Measurements from ENCODE around the gene DOCK3. TPM values are rescaled to one million over a fixed set of nuclear protein-coding genes. Genes with fewer than 3 reads are reported as not detected.

The DOCK3 gene
- total and polyA plus RNA-seq, 2 donors (not counting 3 experiments of a cell fraction or from before 2014, with no cell fraction given) = 0.08 to 0.13 TPM

GRCh38 chr3:51380601-51381332, 706.0 kb downstream of the DOCK3 start:
- Histone ChIP-seq H3K27ac (ENCODE audit: insufficient read depth, low read depth, low read length) (no peak overlapping the region), H3K36me3 (ENCODE audit: control insufficient read depth in 2 of 2, extremely low read depth in 1 of 2, insufficient read depth in 2 of 2, low read length in 2 of 2) (no peaks in the 10 kb centered on the region), H3K9me3 (replicated peaks; ENCODE audit: control insufficient read depth, insufficient read depth, low read length) (no peaks in the 10 kb centered on the region), H3K9me1 (replicated peaks; ENCODE audit: control insufficient read depth, extremely low read depth, insufficient read depth, low read length) (no peaks in the 10 kb centered on the region), H3K27me3 (ENCODE audit: control insufficient read depth in 2 of 2, insufficient read depth in 2 of 2, low read length in 2 of 2) (no peaks in the 10 kb centered on the region), H3K79me2 (ENCODE audit: control insufficient read depth, insufficient read depth, low read length) (peaks cover 13% of the 10 kb centered on the region), H3K9ac (replicated peaks; ENCODE audit: extremely low read depth, insufficient read depth, low read length) (no peak overlapping the region), H3K4me1 (ENCODE audit: control insufficient read depth, extremely low read depth, insufficient read depth, low read length) (peaks cover 6% of the 10 kb centered on the region), H3K4me3 (replicated peaks in 1 of 3; ENCODE audit: insufficient read depth in 1 of 3, low read depth in 1 of 3, low read length in 3 of 3) (no peak overlapping the region), H2AFZ (ENCODE audit: low read depth, low read length) (no peak overlapping the region), H4K20me1 (replicated peaks; ENCODE audit: control insufficient read depth, extremely low read depth, insufficient read depth, low read length) (no peaks in the 10 kb centered on the region), H3K4me2 (ENCODE audit: insufficient read depth, low read length) (no peak overlapping the region)
- DNase-seq (ENCODE audit: low read depth, low spot score) = no peak
- BruUV-seq (replicated peaks) = no TSS peak
- dilution Hi-C loops (cut with MboI; ENCODE audit: extremely low pct_ligation_motif_present, low sequenced_read_pairs) = no loop called here
- ChIA-PET CTCF (interaction anchor here (1.6 to 5.0 kb wide), 2 partner anchors 9 to 281 kb away, joined by 6 to 27 read pairs; no protein-coding TSS in a partner anchor), POLR2A (no interaction called here)
- TF ChIP-seq FOS (IDR thresholded peaks at IDR 0.05; ENCODE audit: borderline replicate concordance, insufficient read depth, low read length) (no peak), JUN (IDR thresholded peaks at IDR 0.05; ENCODE audit: borderline replicate concordance, insufficient read depth, insufficient read length, low read depth) (no peak), GATA2 (IDR thresholded peaks at IDR 0.05; ENCODE audit: insufficient read depth, insufficient read length, low read depth, low read length) (no peak), EZH2 (IDR thresholded peaks at IDR 0.05; ENCODE audit: borderline replicate concordance, low read depth, low read length, severe bottlenecking) (no peak), MYC (IDR thresholded peaks at IDR 0.05; ENCODE audit: low read depth, low read length) (no peak), MAX (IDR thresholded peaks at IDR 0.05; ENCODE audit: insufficient read depth, insufficient read length) (no peak), POLR2A (IDR thresholded peaks at IDR 0.05; ENCODE audit: low read depth, low read length) (no peak), CTCF (IDR thresholded peaks at IDR 0.05; ENCODE audit: extremely low read depth in 1 of 2, insufficient read depth in 1 of 2, low read depth in 1 of 2, low read length in 2 of 2) (no peak), POLR2AphosphoS5 (IDR thresholded peaks at IDR 0.05; ENCODE audit: insufficient read depth, low read depth, low read length) (no peak)
- FAIRE-seq = no peak
- intact Hi-C loops (cut with micrococcal nuclease) = loop anchor here (10.0 kb wide), 1 partner anchor 564 kb away; the partner anchor contains the start of genes PARP3 and RRP9

Measured in endothelial cell of umbilical vein (primary cell).